GM21447 (cell line): ENCODE data around the gene SYAP1.
"Not testable (repeated sequence)": the region's sequence is repeated elsewhere in the genome, so short reads cannot be mapped to it uniquely, and the experiment has no call there.

ENCODE experiments used
- ATAC-seq: cut with Tn5 transposase; IDR thresholded peaks from one replicate; pipeline ENCODE4 v1.9.1; 2021; ENCODE audit not compliant: unreplicated experiment

The SYAP1 gene, protein sequence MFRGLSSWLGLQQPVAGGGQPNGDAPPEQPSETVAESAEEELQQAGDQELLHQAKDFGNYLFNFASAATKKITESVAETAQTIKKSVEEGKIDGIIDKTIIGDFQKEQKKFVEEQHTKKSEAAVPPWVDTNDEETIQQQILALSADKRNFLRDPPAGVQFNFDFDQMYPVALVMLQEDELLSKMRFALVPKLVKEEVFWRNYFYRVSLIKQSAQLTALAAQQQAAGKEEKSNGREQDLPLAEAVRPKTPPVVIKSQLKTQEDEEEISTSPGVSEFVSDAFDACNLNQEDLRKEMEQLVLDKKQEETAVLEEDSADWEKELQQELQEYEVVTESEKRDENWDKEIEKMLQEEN

GRCh38 chrX:16719334-16720084 is at the start of gene SYAP1:
SYAP1 (plus strand) TSS chrX:16719612; CDS start chrX:16719725, 113 bp downstream.
- ATAC-seq = peak; percentile 98

- ATAC-seq = no peak
Observed at GRCh38 chrX:16671005-16671404, 48.4 kb upstream of the SYAP1 start.

GRCh38 chrX:16678689-16679088 is 40.7 kb upstream of the SYAP1 start:
- ATAC-seq = no peak

DNA sequence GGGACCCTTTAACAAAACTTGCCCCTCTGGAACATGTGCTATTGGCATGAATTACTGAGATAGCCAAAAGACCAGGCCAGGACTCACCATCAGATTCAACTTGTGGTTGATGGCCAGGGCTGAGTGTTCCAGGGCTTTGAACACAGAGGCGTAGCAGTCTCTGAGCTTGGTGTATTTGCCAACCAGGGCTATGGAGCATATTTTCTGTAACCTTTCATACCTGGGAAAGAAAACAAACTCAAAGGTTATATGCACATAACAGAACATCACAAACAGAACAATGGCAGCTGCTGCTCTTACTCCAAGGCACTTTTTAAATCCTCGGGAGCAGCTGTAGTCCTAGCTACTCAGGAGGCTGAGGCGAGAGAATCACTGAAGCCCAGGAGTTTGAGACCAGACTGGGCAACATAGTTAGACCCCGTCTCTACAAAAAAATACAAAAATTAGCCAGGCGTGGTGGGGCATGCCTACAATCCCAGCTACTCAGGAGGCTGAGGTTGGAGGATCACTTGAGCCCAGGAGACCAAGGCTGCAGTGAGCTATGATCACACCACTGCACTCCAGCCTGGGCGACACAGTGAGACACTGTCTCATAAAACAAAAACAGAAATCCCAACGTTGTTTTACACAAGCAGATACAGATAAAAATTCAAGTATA is 36.3 kb upstream of the SYAP1 start:
- ATAC-seq = no peak

- ATAC-seq = no peak
Observed at GRCh38 chrX:16687514-16687913, 31.9 kb upstream of the SYAP1 start.

GRCh38 chrX:16695079-16695676 is 24.2 kb upstream of the SYAP1 start:
- ATAC-seq = no peak

DNA sequence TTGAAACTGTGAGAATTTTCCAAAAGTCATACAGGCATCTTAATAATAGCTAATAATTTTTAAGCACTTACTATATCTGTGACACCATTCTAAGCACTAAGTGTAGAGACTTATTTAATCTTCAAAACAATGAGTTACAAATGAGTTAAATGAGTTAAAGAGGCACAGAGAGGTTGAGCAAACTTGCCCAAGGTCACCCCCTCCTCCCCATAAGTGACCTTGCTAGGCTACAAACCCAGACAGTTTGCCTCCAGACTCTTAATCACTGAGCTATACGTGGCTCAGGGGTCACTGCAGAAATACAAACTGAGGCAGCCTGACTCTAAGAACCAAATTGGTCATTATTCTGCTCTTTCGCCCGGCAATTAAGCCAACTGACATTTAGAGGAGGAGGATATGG is 22.5 kb upstream of the SYAP1 start:
- no peak for ATAC-seq

DNA sequence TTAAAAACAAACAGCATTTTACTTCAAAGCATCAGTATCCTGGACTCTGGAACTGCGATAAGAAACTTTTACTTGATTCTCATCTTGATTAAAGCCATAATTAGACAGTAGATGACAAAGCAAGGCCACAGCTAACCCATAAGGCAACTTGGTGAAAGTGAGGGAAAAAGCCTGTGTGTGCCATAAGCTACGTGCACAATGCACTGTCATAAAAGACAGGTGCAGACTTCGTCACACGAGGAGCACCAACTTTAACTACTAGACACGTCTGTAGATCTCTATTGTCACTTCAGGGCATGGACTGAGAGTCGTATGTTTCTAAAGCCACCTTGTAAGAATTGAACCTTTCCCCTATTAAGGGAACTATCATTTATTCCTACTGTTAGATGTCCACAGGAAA is 20.0 kb upstream of the SYAP1 start:
- no peak for ATAC-seq

DNA sequence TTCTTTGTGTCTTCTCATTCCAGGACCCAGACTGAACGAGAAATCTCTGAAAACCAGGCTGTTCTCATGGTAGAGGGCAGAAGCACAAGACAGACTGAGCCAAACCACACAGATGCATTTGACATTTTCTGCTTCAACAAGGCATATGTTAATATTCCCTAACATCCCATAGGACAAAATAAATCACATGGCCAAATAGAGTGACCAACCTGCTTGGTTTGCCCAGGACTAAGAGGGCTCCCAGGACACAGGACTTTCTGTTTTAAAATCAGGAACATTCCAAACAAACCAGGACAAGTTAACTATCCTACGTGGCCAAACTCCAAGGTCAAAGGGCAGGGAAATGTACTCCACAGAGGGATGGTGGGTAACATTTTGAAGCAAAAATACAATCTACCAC is 18.7 kb upstream of the SYAP1 start:
- ATAC-seq = no peak

GRCh38 chrX:16702700-16703599 is 16.5 kb upstream of the SYAP1 start:
- no peak for ATAC-seq

DNA sequence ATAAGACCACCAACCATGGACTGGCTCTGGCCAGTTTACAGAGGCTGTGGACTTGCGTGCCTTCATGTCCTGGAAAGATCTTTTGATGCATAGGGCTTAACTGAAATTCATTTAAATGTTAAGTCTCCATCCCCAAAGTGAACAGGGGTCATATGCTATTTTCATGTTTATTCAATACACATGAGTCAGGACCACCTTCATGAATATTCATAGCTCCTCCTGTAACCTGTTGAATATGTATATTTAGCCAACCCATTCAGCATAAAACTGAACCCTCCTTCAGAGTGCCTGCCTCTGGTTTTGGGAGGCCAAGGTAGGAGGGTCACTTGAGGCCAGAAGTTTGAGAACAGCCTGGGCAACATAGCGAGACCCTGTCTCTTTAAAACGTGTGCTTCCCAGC is 14.0 kb upstream of the SYAP1 start:
- ATAC-seq = no peak

GRCh38 chrX:16708016-16708415 is 11.4 kb upstream of the SYAP1 start:
- ATAC-seq = no peak

GRCh38 chrX:16711219-16711811 is 8.1 kb upstream of the SYAP1 start:
- ATAC-seq = no peak

GRCh38 chrX:16711893-16712547 is 7.4 kb upstream of the SYAP1 start:
- peak; percentile 35 for ATAC-seq

GRCh38 chrX:16712548-16713155 is 6.8 kb upstream of the SYAP1 start, which contains the start of gene CTPS2:
CTPS2 (minus strand) TSS chrX:16712669; CDS start chrX:16702902, 9,767 bp downstream.
- peak; percentile 79 for ATAC-seq

DNA sequence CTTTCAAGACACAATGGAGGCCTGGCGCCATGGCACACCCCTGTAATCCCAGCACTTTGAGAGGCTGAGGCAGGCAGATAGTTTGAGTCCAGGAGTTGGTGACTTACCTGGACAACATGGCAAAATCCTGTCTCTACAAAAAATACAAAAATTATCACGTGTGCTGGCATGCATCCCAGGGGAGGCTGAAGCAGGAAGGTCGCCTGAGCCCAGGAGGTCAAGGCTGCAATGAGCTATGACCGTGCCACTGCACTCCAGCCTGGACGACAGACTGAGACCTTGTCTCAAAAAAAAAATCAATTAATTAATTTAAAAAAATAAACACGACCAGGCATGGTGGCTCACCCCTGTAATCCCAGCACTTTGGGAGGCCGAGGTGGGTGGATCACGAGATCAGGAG is 4.9 kb upstream of the SYAP1 start:
- no peak for ATAC-seq

GRCh38 chrX:16715638-16716037 is 3.8 kb upstream of the SYAP1 start:
- not testable (repeated sequence) for ATAC-seq

GRCh38 chrX:16716451-16716850 is 3.0 kb upstream of the SYAP1 start:
- not testable (repeated sequence) for ATAC-seq

DNA sequence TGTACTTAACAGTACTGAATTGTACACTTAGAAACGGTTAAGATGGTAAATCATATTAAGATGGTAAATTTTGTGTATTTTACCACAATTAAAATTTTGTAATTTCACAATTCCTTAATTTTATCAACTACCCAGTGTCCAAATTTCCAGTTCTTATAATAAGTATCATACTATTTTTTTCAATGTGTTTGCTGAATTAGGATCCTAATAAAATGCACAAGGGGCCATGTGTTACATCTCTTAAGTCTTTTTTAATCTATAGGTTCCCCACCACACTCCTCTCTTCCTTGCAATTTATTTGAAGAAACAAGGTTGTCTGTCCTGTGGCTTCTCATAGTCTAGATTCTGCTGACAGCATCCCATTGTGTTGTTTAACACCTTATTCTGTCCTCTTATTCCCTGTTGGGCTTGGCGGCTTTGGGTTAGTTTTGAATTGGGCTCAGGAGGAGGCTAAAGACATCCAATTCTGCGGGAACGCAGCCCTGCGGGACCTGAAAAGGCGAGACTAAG is 533 bp upstream of the SYAP1 start:
- peak; percentile 48 for ATAC-seq
